ENCODE measurements around the gene IFNE. TPM values are rescaled to one million over a fixed set of nuclear protein-coding genes. Genes with fewer than 3 reads are reported as not detected.

Gene IFNE
- total RNA-seq, 5 donors from 2014 or later (not counting 1 experiment from before 2014, with no cell fraction given), result 0.16 to 0.25 TPM; not detected in 3

GRCh38 chr9:21477466-21477865 is 4.6 kb downstream of the IFNE start:
- Histone ChIP-seq H3K4me3 (ENCODE audit: control insufficient read depth in 1 of 2, extremely low read depth in 1 of 2, low read length in 1 of 2) (no peak overlapping the region), H3K9me3 (no peaks in the 10 kb centered on the region), H3K36me3 (ENCODE audit: control insufficient read depth in 2 of 2, extremely low read depth in 1 of 2, insufficient read depth in 1 of 2, low read length in 1 of 2) (no peaks in the 10 kb centered on the region), H3K4me1 (ENCODE audit: control insufficient read depth in 1 of 2, extremely low read depth in 1 of 2, insufficient read depth in 2 of 2, low read length in 2 of 2) (no peaks in the 10 kb centered on the region), H3K27me3 (replicated peaks in 1 of 2; ENCODE audit: control insufficient read depth in 2 of 2, extremely low read depth in 1 of 2, insufficient read depth in 2 of 2, low read length in 1 of 2) (no peaks in the 10 kb centered on the region), H3K27ac (ENCODE audit: low read length) (no peak overlapping the region)
- WGBS (ENCODE audit: insufficient coverage), result no CpG with 5 or more reads among the region's 2 CpGs
- peaks cover 0 to 2% (median 0%) of the 10 kb centered on the region in 3 donors for H3K4me1 Mint-ChIP-seq
- ChIA-PET CTCF (interaction anchor here in 1 of 2 donors (1.2 kb wide), 1 partner anchor 11 kb away, joined by 3 read pairs; no protein-coding TSS in a partner anchor), POLR2A (no interaction called here)
- DNase-seq (no peak), ATAC-seq (replicated peaks in 1 of 4) (no peak)
- no peaks in the 10 kb centered on the region for H3K36me3 Mint-ChIP-seq
- no peaks in the 10 kb centered on the region for H3K9me3 Mint-ChIP-seq
- H3K4me3 Mint-ChIP-seq, result no peak overlapping the region
- no peak overlapping the region for H3K27ac Mint-ChIP-seq
- peaks cover 6% of the 10 kb centered on the region in 2 donors for H3K27me3 Mint-ChIP-seq

DNA sequence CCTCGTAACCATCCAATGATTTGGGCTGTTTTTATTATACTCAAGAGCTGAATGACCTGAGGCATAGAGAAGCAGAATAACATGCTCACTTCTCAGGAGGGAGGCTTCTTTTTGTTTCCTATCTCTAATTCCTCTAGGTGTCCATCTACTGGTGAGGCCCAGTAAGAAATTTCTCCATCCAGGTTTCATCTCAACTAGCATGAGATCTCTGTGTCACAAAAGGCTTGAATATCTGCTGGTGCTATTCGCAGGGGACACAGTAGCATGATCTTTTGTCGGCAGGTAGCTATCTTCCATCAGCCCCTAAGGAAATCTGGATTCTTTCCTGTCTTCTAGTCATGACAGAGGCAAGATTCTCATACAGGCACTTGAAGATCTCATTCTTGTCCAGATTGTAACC is 8.9 kb downstream of the IFNE start:
- POLR2A ChIA-PET, result no interaction called here

GRCh38 chr9:21470126-21470525 is 12.0 kb downstream of the IFNE start:
- POLR2A ChIA-PET, result no interaction called here
- Histone ChIP-seq H3K9me3 (no peaks in the 10 kb centered on the region), H3K27ac (ENCODE audit: low read length) (no peak overlapping the region), H3K36me3 (ENCODE audit: control insufficient read depth in 2 of 2, extremely low read depth in 1 of 2, insufficient read depth in 1 of 2, low read length in 1 of 2) (no peaks in the 10 kb centered on the region), H3K4me1 (ENCODE audit: control insufficient read depth in 1 of 2, extremely low read depth in 1 of 2, insufficient read depth in 2 of 2, low read length in 2 of 2) (no peaks in the 10 kb centered on the region), H3K27me3 (replicated peaks in 1 of 2; ENCODE audit: control insufficient read depth in 2 of 2, extremely low read depth in 1 of 2, insufficient read depth in 2 of 2, low read length in 1 of 2) (peaks cover 0 to 4% of the 10 kb centered on the region in 2 experiments), H3K4me3 (ENCODE audit: control insufficient read depth in 1 of 2, extremely low read depth in 1 of 2, low read length in 1 of 2) (no peak overlapping the region)
- peaks cover 6 to 8% of the 10 kb centered on the region in 2 donors for H3K27me3 Mint-ChIP-seq
- CTCF ChIA-PET, result interaction anchor here in 1 of 2 donors (1.3 kb wide), 2 partner anchors 239 to 318 kb away, joined by 3 to 4 read pairs; no protein-coding TSS in a partner anchor
- H3K4me1 Mint-ChIP-seq, result peaks cover 0 to 2% (median 0%) of the 10 kb centered on the region in 3 donors
- H3K27ac Mint-ChIP-seq, result no peak overlapping the region
- H3K4me3 Mint-ChIP-seq, result no peak overlapping the region
- no peak for DNase-seq
- no CpG with 5 or more reads among the region's 5 CpGs for WGBS (ENCODE audit: insufficient coverage)
- no peaks in the 10 kb centered on the region for H3K9me3 Mint-ChIP-seq
- H3K36me3 Mint-ChIP-seq, result no peaks in the 10 kb centered on the region
- ATAC-seq (replicated peaks in 1 of 4), result no peak

More for the DNA sequence above, 8.9 kb downstream of the IFNE start:
- ATAC-seq (replicated peaks in 1 of 4) (no peak), DNase-seq (no peak)
- 85% methylated on average over 2 of the region's 3 CpGs for WGBS (ENCODE audit: insufficient coverage)
- Histone ChIP-seq H3K36me3 (ENCODE audit: control insufficient read depth in 2 of 2, extremely low read depth in 1 of 2, insufficient read depth in 1 of 2, low read length in 1 of 2) (no peaks in the 10 kb centered on the region), H3K27ac (ENCODE audit: low read length) (no peak overlapping the region), H3K4me1 (ENCODE audit: control insufficient read depth in 1 of 2, extremely low read depth in 1 of 2, insufficient read depth in 2 of 2, low read length in 2 of 2) (no peaks in the 10 kb centered on the region), H3K4me3 (ENCODE audit: control insufficient read depth in 1 of 2, extremely low read depth in 1 of 2, low read length in 1 of 2) (no peak overlapping the region), H3K27me3 (replicated peaks in 1 of 2; ENCODE audit: control insufficient read depth in 2 of 2, extremely low read depth in 1 of 2, insufficient read depth in 2 of 2, low read length in 1 of 2) (no peaks in the 10 kb centered on the region), H3K9me3 (no peaks in the 10 kb centered on the region)
- Mint-ChIP-seq H3K9me3 (no peaks in the 10 kb centered on the region), H3K27ac (no peak overlapping the region), H3K27me3 (peaks cover 6 to 8% of the 10 kb centered on the region in 2 donors), H3K4me3 (no peak overlapping the region), H3K36me3 (no peaks in the 10 kb centered on the region), H3K4me1 (no peaks in the 10 kb centered on the region)
- CTCF ChIA-PET, result interaction anchor here in 1 of 2 donors (0.7 to 0.9 kb wide), 4 partner anchors 20 to 598 kb away, joined by 3 read pairs; no protein-coding TSS in a partner anchor

DNA sequence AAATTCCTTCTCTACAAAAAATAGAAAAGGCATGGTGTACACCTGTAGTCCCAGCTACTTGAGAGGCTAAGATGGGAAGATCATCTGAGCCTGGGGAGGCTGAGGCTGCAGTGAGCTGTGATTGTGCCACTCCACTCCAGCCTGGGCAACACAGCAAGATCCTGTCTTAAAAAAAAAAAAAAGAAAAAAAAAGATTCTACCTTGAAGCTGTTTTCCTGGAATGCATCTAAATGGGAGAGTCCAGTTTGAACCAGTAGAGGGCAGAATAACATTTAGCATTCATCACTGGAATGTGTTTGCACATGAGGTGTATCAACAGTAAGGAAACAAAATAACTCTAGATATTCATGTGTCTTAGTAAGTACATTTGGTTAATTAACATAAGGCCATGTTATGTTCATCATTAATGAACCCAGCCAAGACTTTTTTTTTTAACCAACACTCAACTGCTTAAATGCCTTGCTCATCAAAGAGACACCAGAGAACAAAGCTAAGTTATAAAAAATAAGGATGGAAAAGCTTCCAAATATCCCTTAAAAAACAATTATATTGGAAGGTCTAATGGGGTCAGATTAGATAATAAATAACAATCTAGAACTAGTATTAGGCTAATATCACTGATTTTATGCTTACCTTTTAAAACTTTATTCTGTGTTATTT is 16.1 kb downstream of the IFNE start:
- no peaks in the 10 kb centered on the region for H3K4me1 ChIP-seq (ENCODE audit: control insufficient read depth in 1 of 2, extremely low read depth in 1 of 2, insufficient read depth in 2 of 2, low read length in 2 of 2)
- DNase-seq, result peak in 2 of 35 experiments; percentile 21 to 74
- CTCF ChIA-PET, result interaction anchor here (0.5 to 4.0 kb wide), 47 partner anchors 8 to 710 kb away, joined by 3 to 45 read pairs (median 4); no protein-coding TSS in a partner anchor
- Mint-ChIP-seq H3K27ac (no peak overlapping the region), H3K4me3 (no peak overlapping the region), H3K27me3 (peaks cover 4 to 9% of the 10 kb centered on the region in 2 donors), H3K9me3 (peaks cover 0 to 16% (median 11%) of the 10 kb centered on the region in 3 donors), H3K36me3 (peaks cover 3% of the 10 kb centered on the region), H3K4me1 (peaks cover 0 to 2% (median 0%) of the 10 kb centered on the region in 3 donors)
- ATAC-seq (replicated peaks in 1 of 4), result peak in 3 of 4 experiments; percentile 53 to 73 (median 72)
- POLR2A ChIA-PET, result no interaction called here
- H3K36me3 ChIP-seq (ENCODE audit: control insufficient read depth in 2 of 2, extremely low read depth in 1 of 2, insufficient read depth in 1 of 2, low read length in 1 of 2), result no peaks in the 10 kb centered on the region
- H3K4me3 ChIP-seq (ENCODE audit: control insufficient read depth in 1 of 2, extremely low read depth in 1 of 2, low read length in 1 of 2), result no peak overlapping the region
- peaks cover 0 to 6% of the 10 kb centered on the region in 2 experiments for H3K27me3 ChIP-seq (replicated peaks in 1 of 2; ENCODE audit: control insufficient read depth in 2 of 2, extremely low read depth in 1 of 2, insufficient read depth in 2 of 2, low read length in 1 of 2)
- H3K27ac ChIP-seq (ENCODE audit: low read length), result no peak overlapping the region
- H3K9me3 ChIP-seq, result no peaks in the 10 kb centered on the region

DNA sequence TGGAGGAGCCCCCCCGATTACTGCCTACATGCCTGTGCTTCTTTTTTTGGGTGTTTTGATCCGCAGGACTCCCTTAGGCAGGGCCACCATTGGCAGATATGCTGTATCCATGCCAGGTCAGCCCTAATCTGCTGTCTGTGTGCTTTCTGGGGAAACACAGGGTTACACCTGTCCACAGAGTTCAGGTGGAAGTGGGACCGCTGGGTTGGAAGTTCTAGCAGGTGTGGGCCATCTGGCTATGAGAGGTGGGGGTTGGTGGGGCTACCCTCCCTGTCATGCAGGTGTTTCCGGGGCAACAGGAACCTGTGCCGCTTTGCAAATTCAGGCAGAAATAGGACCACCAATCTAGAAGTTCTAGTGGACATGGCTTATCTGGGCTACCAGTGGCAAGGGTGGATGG is 17.0 kb downstream of the IFNE start:
- peaks cover 3% of the 10 kb centered on the region for H3K36me3 Mint-ChIP-seq
- H3K36me3 ChIP-seq (ENCODE audit: control insufficient read depth in 2 of 2, extremely low read depth in 1 of 2, insufficient read depth in 1 of 2, low read length in 1 of 2), result no peaks in the 10 kb centered on the region
- ATAC-seq (replicated peaks in 1 of 4) (no peak), DNase-seq (no peak)
- H3K27me3 ChIP-seq (replicated peaks in 1 of 2; ENCODE audit: control insufficient read depth in 2 of 2, extremely low read depth in 1 of 2, insufficient read depth in 2 of 2, low read length in 1 of 2), result peaks cover 0 to 6% of the 10 kb centered on the region in 2 experiments
- H3K4me3 ChIP-seq (ENCODE audit: control insufficient read depth in 1 of 2, extremely low read depth in 1 of 2, low read length in 1 of 2), result no peak overlapping the region
- 91% methylated on average over 4 of the region's 5 CpGs for WGBS (ENCODE audit: insufficient coverage)
- no peak overlapping the region for H3K4me3 Mint-ChIP-seq
- peaks cover 0 to 16% (median 11%) of the 10 kb centered on the region in 3 donors for H3K9me3 Mint-ChIP-seq
- CTCF ChIA-PET, result interaction anchor here (0.6 to 2.5 kb wide), 24 partner anchors 9 to 711 kb away, joined by 3 to 45 read pairs (median 5); no protein-coding TSS in a partner anchor
- H3K27ac ChIP-seq (ENCODE audit: low read length), result no peak overlapping the region
- POLR2A ChIA-PET, result no interaction called here
- no peak overlapping the region for H3K27ac Mint-ChIP-seq
- H3K9me3 ChIP-seq, result no peaks in the 10 kb centered on the region
- H3K4me1 ChIP-seq (ENCODE audit: control insufficient read depth in 1 of 2, extremely low read depth in 1 of 2, insufficient read depth in 2 of 2, low read length in 2 of 2), result no peaks in the 10 kb centered on the region
- H3K27me3 Mint-ChIP-seq, result peaks cover 4 to 16% of the 10 kb centered on the region in 2 donors
- peaks cover 0 to 2% (median 0%) of the 10 kb centered on the region in 3 donors for H3K4me1 Mint-ChIP-seq

- no CpG with 5 or more reads among the region's 1 CpG for WGBS (ENCODE audit: insufficient coverage)
- Mint-ChIP-seq H3K9me3 (peaks cover 0 to 16% (median 11%) of the 10 kb centered on the region in 3 donors), H3K36me3 (peaks cover 3% of the 10 kb centered on the region), H3K4me1 (peaks cover 0 to 2% (median 0%) of the 10 kb centered on the region in 3 donors), H3K27me3 (peaks cover 8 to 39% of the 10 kb centered on the region in 2 donors), H3K4me3 (no peak overlapping the region), H3K27ac (no peak overlapping the region)
- DNase-seq (no peak), ATAC-seq (replicated peaks in 1 of 4) (no peak)
- CTCF ChIA-PET, result interaction anchor here in 1 of 2 donors (1.2 to 1.5 kb wide), 4 partner anchors 8 to 133 kb away, joined by 3 read pairs; no protein-coding TSS in a partner anchor
- no peaks in the 10 kb centered on the region for H3K4me1 ChIP-seq (ENCODE audit: control insufficient read depth in 1 of 2, extremely low read depth in 1 of 2, insufficient read depth in 2 of 2, low read length in 2 of 2)
- H3K9me3 ChIP-seq, result no peaks in the 10 kb centered on the region
- H3K4me3 ChIP-seq (ENCODE audit: control insufficient read depth in 1 of 2, extremely low read depth in 1 of 2, low read length in 1 of 2), result no peak overlapping the region
- H3K36me3 ChIP-seq (ENCODE audit: control insufficient read depth in 2 of 2, extremely low read depth in 1 of 2, insufficient read depth in 1 of 2, low read length in 1 of 2), result no peaks in the 10 kb centered on the region
- H3K27ac ChIP-seq (ENCODE audit: low read length), result no peak overlapping the region
- POLR2A ChIA-PET, result no interaction called here
- H3K27me3 ChIP-seq (replicated peaks in 1 of 2; ENCODE audit: control insufficient read depth in 2 of 2, extremely low read depth in 1 of 2, insufficient read depth in 2 of 2, low read length in 1 of 2), result peaks cover 0 to 6% of the 10 kb centered on the region in 2 experiments
These were observed 20.7 kb downstream of the IFNE start for GRCh38 chr9:21461377-21461776.
